ENCODE data around the gene B3GLCT. TPM values are rescaled to one million over a fixed set of nuclear protein-coding genes. Genes with fewer than 3 reads are reported as not detected.

B3GLCT gene
- total RNA-seq, 1 donor = 18.8 TPM

DNA sequence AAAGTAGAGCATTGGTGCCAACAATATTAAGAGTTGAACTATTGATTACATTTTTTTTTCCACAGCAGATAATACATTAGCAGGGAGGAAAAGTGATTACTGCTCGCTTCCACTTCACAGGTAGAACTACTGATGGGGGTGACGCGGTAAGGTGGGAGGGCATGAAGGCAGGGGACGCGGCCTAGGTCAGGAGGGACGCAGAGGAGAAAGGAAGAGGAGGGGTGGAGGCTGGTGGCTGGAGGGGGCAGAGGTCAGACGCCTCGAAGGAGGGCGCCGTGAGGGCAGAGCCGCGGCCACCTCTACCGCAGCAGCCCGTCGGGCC lies 287 bp upstream of the B3GLCT start:
- Histone ChIP-seq H3K36me3 (ENCODE audit: insufficient read depth, low read length) (no peaks in the 10 kb centered on the region), H2AFZ (ENCODE audit: low read length) (peak overlapping the region; percentile 87), H4K20me1 (ENCODE audit: insufficient read depth, low read length) (peaks cover 8% of the 10 kb centered on the region), H3K79me2 (ENCODE audit: insufficient read depth, low read length) (peaks cover 32% of the 10 kb centered on the region), H3K9me3 (ENCODE audit: low read depth, low read length) (no peaks in the 10 kb centered on the region), H3K27ac (ENCODE audit: low read depth, low read length) (no peak overlapping the region), H3K4me2 (ENCODE audit: insufficient read depth, low read length) (peak overlapping the region; percentile 88), H3K4me1 (ENCODE audit: insufficient read depth, low read length) (peaks cover 18% of the 10 kb centered on the region), H3K4me3 (ENCODE audit: insufficient read depth, low read length) (peak overlapping the region; percentile 77), H3K27me3 (ENCODE audit: insufficient read depth, low read length) (no peaks in the 10 kb centered on the region)
- no peak for DNase-seq (ENCODE audit: insufficient read length, low spot score, missing footprints)
- TF ChIP-seq, protein P1, sequence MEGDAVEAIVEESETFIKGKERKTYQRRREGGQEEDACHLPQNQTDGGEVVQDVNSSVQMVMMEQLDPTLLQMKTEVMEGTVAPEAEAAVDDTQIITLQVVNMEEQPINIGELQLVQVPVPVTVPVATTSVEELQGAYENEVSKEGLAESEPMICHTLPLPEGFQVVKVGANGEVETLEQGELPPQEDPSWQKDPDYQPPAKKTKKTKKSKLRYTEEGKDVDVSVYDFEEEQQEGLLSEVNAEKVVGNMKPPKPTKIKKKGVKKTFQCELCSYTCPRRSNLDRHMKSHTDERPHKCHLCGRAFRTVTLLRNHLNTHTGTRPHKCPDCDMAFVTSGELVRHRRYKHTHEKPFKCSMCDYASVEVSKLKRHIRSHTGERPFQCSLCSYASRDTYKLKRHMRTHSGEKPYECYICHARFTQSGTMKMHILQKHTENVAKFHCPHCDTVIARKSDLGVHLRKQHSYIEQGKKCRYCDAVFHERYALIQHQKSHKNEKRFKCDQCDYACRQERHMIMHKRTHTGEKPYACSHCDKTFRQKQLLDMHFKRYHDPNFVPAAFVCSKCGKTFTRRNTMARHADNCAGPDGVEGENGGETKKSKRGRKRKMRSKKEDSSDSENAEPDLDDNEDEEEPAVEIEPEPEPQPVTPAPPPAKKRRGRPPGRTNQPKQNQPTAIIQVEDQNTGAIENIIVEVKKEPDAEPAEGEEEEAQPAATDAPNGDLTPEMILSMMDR (IDR thresholded peaks at IDR 0.05; ENCODE audit: extremely low read depth, low read depth, low read length) = no peak

DNA sequence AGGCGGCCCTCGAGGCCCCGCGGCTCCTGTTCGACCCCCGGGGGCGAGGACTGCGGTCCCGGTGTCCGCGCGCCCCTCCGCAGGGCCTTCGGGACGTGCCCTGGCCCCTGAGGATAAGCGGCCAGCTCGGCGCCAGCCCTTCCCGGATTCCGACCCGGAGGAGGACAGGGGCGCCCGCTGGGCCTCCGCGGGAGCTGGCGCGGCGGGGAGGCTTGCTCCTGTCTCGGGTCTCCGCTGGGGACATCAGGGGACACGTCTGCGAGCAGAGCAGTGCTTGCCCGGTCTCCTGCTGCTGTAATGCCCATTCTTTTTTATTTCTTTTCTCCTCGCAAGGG lies 829 bp downstream of the B3GLCT start:
- peak overlapping the region; percentile 74 for H3K27ac ChIP-seq (ENCODE audit: low read depth, low read length)
- peaks cover 23% of the 10 kb centered on the region for H3K4me1 ChIP-seq (ENCODE audit: insufficient read depth, low read length)
- DNase-seq (ENCODE audit: insufficient read length, low spot score, missing footprints) = peak; percentile 92
- peak overlapping the region; percentile 86 for H3K4me2 ChIP-seq (ENCODE audit: insufficient read depth, low read length)
- TF ChIP-seq, protein P1 (IDR thresholded peaks at IDR 0.05; ENCODE audit: extremely low read depth, low read depth, low read length) = no peak
- H4K20me1 ChIP-seq (ENCODE audit: insufficient read depth, low read length) = peaks cover 8% of the 10 kb centered on the region
- H3K4me3 ChIP-seq (ENCODE audit: insufficient read depth, low read length) = peak overlapping the region; percentile 77
- H3K27me3 ChIP-seq (ENCODE audit: insufficient read depth, low read length) = no peaks in the 10 kb centered on the region
- peaks cover 40% of the 10 kb centered on the region for H3K79me2 ChIP-seq (ENCODE audit: insufficient read depth, low read length)
- no peaks in the 10 kb centered on the region for H3K9me3 ChIP-seq (ENCODE audit: low read depth, low read length)
- no peaks in the 10 kb centered on the region for H3K36me3 ChIP-seq (ENCODE audit: insufficient read depth, low read length)
- H2AFZ ChIP-seq (ENCODE audit: low read length) = peak overlapping the region; percentile 68

DNA sequence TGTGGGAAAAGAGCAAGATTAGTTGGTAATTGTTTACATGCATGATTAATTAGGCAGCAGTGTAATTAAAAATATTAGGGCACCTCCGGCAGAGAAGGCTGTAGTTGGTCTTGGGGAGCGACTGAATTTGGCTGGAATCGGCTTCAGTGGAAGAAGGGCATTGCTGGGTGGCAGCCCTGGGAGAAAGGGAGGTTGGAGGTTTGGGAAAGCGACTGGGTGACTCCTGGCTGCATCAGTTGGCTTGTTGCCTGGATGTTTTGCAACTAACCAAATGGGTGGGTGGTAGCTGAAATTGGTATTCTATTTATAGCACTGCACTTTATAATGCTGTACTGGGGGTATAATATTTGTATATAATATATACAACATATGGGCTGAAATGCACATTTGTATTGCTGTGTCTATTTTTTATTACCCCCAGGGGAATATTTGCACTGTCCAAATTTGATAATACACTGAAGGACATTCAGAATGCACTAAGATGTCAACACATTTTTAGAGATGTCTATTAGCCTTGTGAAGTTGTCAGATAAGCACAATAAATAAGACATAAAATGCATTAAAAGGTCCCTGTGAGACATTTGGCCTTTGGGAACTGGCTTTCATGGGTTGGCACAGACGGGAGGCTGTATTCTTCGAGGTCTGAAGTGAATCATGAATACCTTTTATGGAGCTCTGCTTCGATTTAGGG lies 1.7 kb downstream of the B3GLCT start:
- no peaks in the 10 kb centered on the region for H3K9me3 ChIP-seq (ENCODE audit: low read depth, low read length)
- peak; percentile 95 for DNase-seq (ENCODE audit: insufficient read length, low spot score, missing footprints)
- peaks cover 44% of the 10 kb centered on the region for H3K79me2 ChIP-seq (ENCODE audit: insufficient read depth, low read length)
- H3K4me1 ChIP-seq (ENCODE audit: insufficient read depth, low read length) = peaks cover 23% of the 10 kb centered on the region
- H3K36me3 ChIP-seq (ENCODE audit: insufficient read depth, low read length) = no peaks in the 10 kb centered on the region
- H4K20me1 ChIP-seq (ENCODE audit: insufficient read depth, low read length) = peaks cover 8% of the 10 kb centered on the region
- H3K27ac ChIP-seq (ENCODE audit: low read depth, low read length) = peak overlapping the region; percentile 74
- TF ChIP-seq, protein P1 (IDR thresholded peaks at IDR 0.05; ENCODE audit: extremely low read depth, low read depth, low read length) = no peak
- H3K27me3 ChIP-seq (ENCODE audit: insufficient read depth, low read length) = no peaks in the 10 kb centered on the region
- H3K4me3 ChIP-seq (ENCODE audit: insufficient read depth, low read length) = peak overlapping the region; percentile 77
- no peak overlapping the region for H2AFZ ChIP-seq (ENCODE audit: low read length)
- peak overlapping the region; percentile 86 for H3K4me2 ChIP-seq (ENCODE audit: insufficient read depth, low read length)

DNA sequence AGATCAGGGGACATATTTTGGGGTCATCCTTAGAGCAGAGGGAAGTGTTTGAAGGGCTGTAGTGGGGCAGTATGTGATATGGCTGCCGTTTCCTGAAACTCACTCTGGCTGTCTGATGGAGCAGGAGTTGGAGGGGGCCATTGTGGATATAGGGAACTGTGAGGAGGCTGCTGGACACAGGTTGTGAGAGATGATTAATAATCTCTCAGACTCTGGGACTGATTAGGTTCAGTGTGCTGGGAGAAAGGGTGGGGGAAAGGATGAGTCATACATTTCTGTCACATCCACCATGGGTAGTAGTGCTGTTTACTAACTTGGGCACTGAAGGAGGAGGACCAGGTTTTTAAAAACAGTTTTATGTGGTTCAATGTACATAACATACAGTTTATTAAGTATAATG lies 4.8 kb downstream of the B3GLCT start:
- peaks cover 52% of the 10 kb centered on the region for H3K79me2 ChIP-seq (ENCODE audit: insufficient read depth, low read length)
- TF ChIP-seq, protein P1 (IDR thresholded peaks at IDR 0.05; ENCODE audit: extremely low read depth, low read depth, low read length) = no peak
- no peaks in the 10 kb centered on the region for H3K36me3 ChIP-seq (ENCODE audit: insufficient read depth, low read length)
- H4K20me1 ChIP-seq (ENCODE audit: insufficient read depth, low read length) = peaks cover 8% of the 10 kb centered on the region
- H3K27me3 ChIP-seq (ENCODE audit: insufficient read depth, low read length) = no peaks in the 10 kb centered on the region
- no peaks in the 10 kb centered on the region for H3K9me3 ChIP-seq (ENCODE audit: low read depth, low read length)
- peak overlapping the region; percentile 8 for H3K4me2 ChIP-seq (ENCODE audit: insufficient read depth, low read length)
- no peak overlapping the region for H3K27ac ChIP-seq (ENCODE audit: low read depth, low read length)
- no peak overlapping the region for H3K4me3 ChIP-seq (ENCODE audit: insufficient read depth, low read length)
- peaks cover 36% of the 10 kb centered on the region for H3K4me1 ChIP-seq (ENCODE audit: insufficient read depth, low read length)
- DNase-seq (ENCODE audit: insufficient read length, low spot score, missing footprints) = peak; percentile 94
- H2AFZ ChIP-seq (ENCODE audit: low read length) = no peak overlapping the region
